C1 segment of cervical spinal cord (tissue), 14 donors: ENCODE data around the gene DNM3.
A peak's percentile ranks its signal among the peaks of the same experiment; 100 is the strongest.

Experiments used
- DNase-seq, 14 donors: peaks; one replicate each; lab custom pipeline; 2025; lab: John Stamatoyannopoulos, UW

The DNM3 gene

GRCh38 chr1:171919891-171920887 lies 78.9 kb downstream of the DNM3 start:
- DNase-seq: no peak

GRCh38 chr1:171922999-171923398 lies 81.7 kb downstream of the DNM3 start:
- no peak for DNase-seq

GRCh38 chr1:171929121-171929520 lies 87.8 kb downstream of the DNM3 start:
- no peak for DNase-seq

- DNase-seq: no peak
These were observed 90.5 kb downstream of the DNM3 start for GRCh38 chr1:171931752-171932151.

GRCh38 chr1:171934664-171935063 lies 93.4 kb downstream of the DNM3 start:
- peak in 1 of 14 donors; percentile 32 for DNase-seq

- peak in 1 of 14 donors; percentile 69 for DNase-seq
These were observed 93.8 kb downstream of the DNM3 start for GRCh38 chr1:171935086-171935485.

- no peak for DNase-seq
These were observed 94.4 kb downstream of the DNM3 start for GRCh38 chr1:171935664-171936063.

GRCh38 chr1:171937938-171938337 lies 96.6 kb downstream of the DNM3 start:
- DNase-seq: no peak

GRCh38 chr1:171939740-171940139 lies 98.4 kb downstream of the DNM3 start:
- DNase-seq: no peak

GRCh38 chr1:171940368-171940767 lies 99.1 kb downstream of the DNM3 start:
- DNase-seq: no peak

GRCh38 chr1:171941920-171942319 lies 100.6 kb downstream of the DNM3 start:
- no peak for DNase-seq

- no peak for DNase-seq
These were observed 102.8 kb downstream of the DNM3 start for GRCh38 chr1:171943973-171944561.

GRCh38 chr1:171948511-171948910 lies 107.2 kb downstream of the DNM3 start:
- DNase-seq: no peak

- no peak for DNase-seq
These were observed 108.0 kb downstream of the DNM3 start for GRCh38 chr1:171949316-171949715.

GRCh38 chr1:171953835-171954234 lies 112.5 kb downstream of the DNM3 start:
- peak in 1 of 14 donors; percentile 35 for DNase-seq

GRCh38 chr1:171954361-171954760 lies 113.1 kb downstream of the DNM3 start:
- DNase-seq: peak in 1 of 14 donors; percentile 35

- no peak for DNase-seq
These were observed 120.6 kb downstream of the DNM3 start for GRCh38 chr1:171961861-171962260.

- DNase-seq: no peak
These were observed 122.5 kb downstream of the DNM3 start for GRCh38 chr1:171963762-171964161.

- DNase-seq: no peak
These were observed 124.5 kb downstream of the DNM3 start for GRCh38 chr1:171965777-171966176.

GRCh38 chr1:171966426-171967220 lies 125.3 kb downstream of the DNM3 start:
- DNase-seq: no peak

GRCh38 chr1:171969226-171969625 lies 127.9 kb downstream of the DNM3 start:
- no peak for DNase-seq

- DNase-seq: no peak
These were observed 128.5 kb downstream of the DNM3 start for GRCh38 chr1:171969813-171970212.
